ENCODE results near the gene GNG13.
"Not testable (repeated sequence)": the region's sequence is repeated elsewhere in the genome, so short reads cannot be mapped to it uniquely, and the experiment has no call there.

Gene GNG13

DNA sequence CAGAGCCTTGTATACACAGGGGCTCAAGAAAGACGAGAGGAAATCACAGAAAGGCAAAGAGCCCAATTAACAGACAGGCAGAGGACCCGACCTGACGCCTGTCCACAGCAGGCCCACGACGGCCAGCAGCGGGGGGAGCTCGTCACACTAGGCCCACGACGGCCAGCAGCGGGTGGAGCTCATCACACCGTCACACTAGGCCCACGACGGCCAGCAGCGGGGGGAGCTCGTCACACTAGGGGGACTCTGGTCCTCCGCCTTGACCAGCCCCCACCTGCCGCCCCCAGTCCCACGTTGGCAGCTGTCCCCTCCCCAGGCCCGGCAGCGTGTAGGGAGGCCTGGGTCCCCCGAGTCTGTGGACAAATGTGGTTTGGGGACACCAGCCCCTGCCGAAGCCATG lies 23.7 kb upstream of the GNG13 start:
- H3K4me3 ChIP-seq (ENCODE audit: low read depth, low read length), result no peak overlapping the region
- TF ChIP-seq, protein P1, sequence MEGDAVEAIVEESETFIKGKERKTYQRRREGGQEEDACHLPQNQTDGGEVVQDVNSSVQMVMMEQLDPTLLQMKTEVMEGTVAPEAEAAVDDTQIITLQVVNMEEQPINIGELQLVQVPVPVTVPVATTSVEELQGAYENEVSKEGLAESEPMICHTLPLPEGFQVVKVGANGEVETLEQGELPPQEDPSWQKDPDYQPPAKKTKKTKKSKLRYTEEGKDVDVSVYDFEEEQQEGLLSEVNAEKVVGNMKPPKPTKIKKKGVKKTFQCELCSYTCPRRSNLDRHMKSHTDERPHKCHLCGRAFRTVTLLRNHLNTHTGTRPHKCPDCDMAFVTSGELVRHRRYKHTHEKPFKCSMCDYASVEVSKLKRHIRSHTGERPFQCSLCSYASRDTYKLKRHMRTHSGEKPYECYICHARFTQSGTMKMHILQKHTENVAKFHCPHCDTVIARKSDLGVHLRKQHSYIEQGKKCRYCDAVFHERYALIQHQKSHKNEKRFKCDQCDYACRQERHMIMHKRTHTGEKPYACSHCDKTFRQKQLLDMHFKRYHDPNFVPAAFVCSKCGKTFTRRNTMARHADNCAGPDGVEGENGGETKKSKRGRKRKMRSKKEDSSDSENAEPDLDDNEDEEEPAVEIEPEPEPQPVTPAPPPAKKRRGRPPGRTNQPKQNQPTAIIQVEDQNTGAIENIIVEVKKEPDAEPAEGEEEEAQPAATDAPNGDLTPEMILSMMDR (conservative IDR thresholded peaks at IDR 0.05; ENCODE audit: low read depth, low read length), result no peak
- DNase-seq (ENCODE audit: low read depth), result no peak

DNA sequence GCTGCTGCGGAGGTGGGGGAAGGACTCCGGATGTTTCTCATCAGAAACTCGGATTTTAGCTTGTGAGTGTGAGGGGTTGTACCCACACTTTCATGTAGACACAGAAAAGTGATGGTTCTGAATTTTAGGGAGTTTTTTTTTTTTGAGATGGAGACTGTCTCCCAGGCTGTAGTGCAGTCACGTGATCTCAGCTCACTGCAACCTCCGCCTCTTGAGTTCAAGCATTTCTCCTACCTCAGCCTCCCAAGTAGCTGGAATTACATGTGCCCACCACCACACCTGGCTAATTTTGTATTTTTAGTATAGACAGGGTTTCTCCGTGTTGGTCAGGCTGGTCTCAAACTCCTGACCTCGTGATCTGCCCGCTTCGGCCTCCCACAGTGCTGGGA lies 22.4 kb upstream of the GNG13 start:
- no peak overlapping the region for H3K4me3 ChIP-seq (ENCODE audit: low read depth, low read length)
- TF ChIP-seq, protein P1 (conservative IDR thresholded peaks at IDR 0.05; ENCODE audit: low read depth, low read length), result no peak
- DNase-seq (ENCODE audit: low read depth), result no peak

DNA sequence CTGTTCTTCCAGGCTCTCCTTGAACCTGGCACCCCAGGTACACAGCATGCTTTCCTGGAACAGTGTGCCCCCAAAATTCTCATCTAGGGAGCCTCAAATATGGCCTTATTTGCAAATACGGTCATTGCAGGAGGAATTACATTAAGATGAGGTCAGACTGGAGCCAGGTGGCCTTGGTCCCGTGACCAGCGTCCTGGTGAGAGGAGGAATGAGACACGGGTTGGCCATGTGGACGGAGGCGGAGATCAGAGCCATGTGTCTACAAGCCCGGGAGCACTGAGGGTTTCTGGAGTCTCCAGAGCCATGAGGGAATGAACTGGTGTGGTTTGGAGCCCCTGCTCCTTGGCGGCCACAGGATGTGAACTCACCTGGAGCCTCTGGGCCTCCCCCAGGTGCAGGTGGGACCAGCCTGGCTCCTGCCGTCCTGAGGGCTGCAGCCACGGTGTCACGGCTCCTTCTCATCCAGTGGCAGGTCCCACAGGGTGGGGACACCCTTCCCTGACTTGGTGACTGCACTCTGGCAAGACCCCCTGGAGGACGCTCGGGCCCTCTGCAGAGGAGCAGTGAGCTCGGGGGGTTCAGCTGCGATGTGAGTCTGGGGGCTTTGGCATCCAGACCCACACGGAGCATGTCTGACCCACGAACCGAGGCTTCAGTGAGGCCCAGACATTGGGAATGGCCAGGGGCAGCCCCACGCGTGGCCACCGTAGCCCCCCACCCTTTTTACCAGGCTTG lies 21.8 kb upstream of the GNG13 start:
- DNase-seq (ENCODE audit: low read depth), result no peak
- TF ChIP-seq, protein P1 (conservative IDR thresholded peaks at IDR 0.05; ENCODE audit: low read depth, low read length), result no peak
- H3K4me3 ChIP-seq (ENCODE audit: low read depth, low read length), result no peak overlapping the region

DNA sequence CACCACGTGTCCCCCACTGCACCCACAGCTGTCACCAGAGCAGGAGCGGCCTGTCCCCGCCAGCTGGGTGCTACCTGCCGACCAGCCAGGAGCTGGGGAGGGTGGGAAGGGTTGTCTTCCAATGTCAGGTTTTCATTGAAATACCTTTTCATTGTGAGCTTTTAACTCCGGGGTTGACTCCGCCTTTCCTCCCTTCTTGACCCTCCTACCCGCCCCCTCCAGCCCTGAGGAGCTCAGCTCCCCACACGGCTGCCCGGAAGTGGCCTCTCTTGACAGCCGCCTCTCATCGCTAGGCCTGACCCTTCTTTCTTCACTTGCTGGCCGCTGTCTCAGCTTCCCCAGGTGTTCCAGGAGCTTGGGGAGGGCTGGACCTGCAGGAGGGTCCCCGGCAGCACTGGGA lies 21.2 kb upstream of the GNG13 start:
- TF ChIP-seq, protein P1 (conservative IDR thresholded peaks at IDR 0.05; ENCODE audit: low read depth, low read length), result no peak
- no peak for DNase-seq (ENCODE audit: low read depth)

DNA sequence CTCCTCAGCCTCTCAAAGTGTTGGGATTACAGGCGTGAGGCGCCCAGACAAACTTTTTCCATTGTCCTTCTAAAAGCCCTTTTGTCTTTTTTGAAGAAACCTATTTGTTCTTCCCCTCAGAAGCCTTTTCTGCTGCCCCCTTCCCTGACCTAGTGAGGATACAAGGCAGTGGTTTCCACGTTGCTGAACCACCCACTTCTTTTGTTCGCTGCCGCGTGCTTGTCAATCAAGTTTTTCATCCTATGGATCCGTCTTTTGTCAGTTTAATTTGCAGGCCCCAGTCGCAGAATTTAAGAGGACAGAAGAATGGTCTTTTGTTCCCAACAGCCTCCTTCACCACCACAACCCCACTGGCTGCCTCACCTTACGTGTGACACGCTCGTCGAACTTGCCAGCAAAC lies 20.2 kb upstream of the GNG13 start:
- TF ChIP-seq, protein P1 (conservative IDR thresholded peaks at IDR 0.05; ENCODE audit: low read depth, low read length), result no peak

More for the DNA sequence above, 21.2 kb upstream of the GNG13 start:
- H3K4me3 ChIP-seq (ENCODE audit: low read depth, low read length), result no peak overlapping the region

DNA sequence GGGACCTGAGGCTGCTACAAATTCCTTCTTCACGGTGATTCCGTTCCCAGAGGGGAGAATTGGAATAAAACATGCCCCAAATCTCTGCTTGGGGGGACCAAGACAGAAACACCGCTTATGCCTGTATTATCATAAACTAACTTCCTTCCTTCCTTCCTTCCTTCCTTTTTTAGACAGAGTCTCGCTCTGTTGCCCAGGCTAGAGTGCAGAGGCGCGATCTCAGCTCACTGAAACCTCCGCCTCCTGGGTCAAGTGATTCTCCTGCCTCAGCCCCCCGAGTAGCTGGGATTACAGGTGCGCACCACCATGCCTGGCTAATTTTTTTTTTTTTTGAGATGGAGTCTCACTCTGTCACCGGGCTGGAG lies 19.5 kb upstream of the GNG13 start:
- not testable (repeated sequence) for H3K4me3 ChIP-seq (ENCODE audit: low read depth, low read length); DNase-seq (ENCODE audit: low read depth)

More for the DNA sequence above, 20.2 kb upstream of the GNG13 start:
- no peak overlapping the region for H3K4me3 ChIP-seq (ENCODE audit: low read depth, low read length)
- no peak for DNase-seq (ENCODE audit: low read depth)

DNA sequence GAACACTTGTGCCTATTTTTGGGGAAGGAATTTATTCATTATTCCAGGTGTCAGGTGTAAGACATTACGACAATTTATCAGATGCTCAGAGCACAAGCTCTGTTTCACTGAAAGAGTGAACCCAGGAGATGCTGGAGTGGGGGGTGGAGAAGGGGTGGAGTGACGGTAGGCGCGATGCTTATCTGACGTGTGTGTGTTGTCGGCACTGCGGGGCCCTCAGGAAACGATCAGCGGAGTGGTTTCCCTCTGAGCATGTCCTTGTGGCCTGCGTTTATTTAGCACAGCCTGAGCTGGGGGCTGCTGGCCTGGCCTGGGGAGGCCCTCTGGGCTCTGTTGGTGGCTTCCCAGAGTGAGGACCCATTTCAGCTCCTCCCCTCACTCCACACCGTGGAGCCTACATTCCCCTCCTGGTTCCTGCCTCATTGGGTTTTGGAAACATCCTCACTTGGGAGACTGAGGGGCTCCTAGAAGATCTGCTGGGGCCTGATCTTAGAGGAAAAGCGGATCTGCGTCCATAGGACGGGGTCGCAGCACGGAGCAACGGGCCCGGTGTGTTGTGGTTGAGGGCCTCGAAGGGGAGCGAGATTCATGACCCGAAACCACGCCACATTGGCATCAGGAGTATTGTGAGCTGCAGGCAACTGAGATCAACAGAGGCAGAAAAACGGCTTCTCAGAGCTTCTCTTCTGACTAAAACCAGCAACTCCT lies 19.0 kb upstream of the GNG13 start:
- DNase-seq (ENCODE audit: low read depth), result no peak
- TF ChIP-seq, protein P1 (conservative IDR thresholded peaks at IDR 0.05; ENCODE audit: low read depth, low read length), result no peak
- no peak overlapping the region for H3K4me3 ChIP-seq (ENCODE audit: low read depth, low read length)

All from choroid plexus epithelial cell (primary cell).